Caco-2 (cell line): ENCODE results near the gene NEU2. TPM values are rescaled to one million over a fixed set of nuclear protein-coding genes. Genes with fewer than 3 reads are reported as not detected.

Source experiments
- BruUV-seq: library from RNA; stranded (reverse); fragments of 400-500 nt; replicated peaks from 2 replicates; lab custom pipeline; 2021; lab: Mats Ljungman, UMichigan
- CTCF ChIA-PET: fragments of 300-600 bp; sonication (Branson Sonifier 250); formaldehyde crosslinking; loops from one replicate; lab custom pipeline; 2022; ENCODE audit warnings: antibody characterized with exemption; lab: Charles Lee
- POLR2A ChIA-PET: fragments of 300-600 bp; sonication (Branson Sonifier 250); formaldehyde crosslinking; loops from one replicate; lab custom pipeline; 2022; ENCODE audit warnings: antibody characterized with exemption; lab: Charles Lee
- DNase-seq, 2 experiments: peaks; one replicate each; pipeline versions ENCODE4 v3.0.0 to v3.0.0-alpha.2; 2020 to 2022
- H3K27me3 ChIP-seq: replicated peaks from 2 replicates; pipeline ENCODE4 v1.6.0; 2011; ENCODE audit warnings: low read length; ENCODE audit not compliant: control insufficient read depth, insufficient read depth
- H3K36me3 ChIP-seq: 2 replicates; pipeline ENCODE4 v1.5.1; 2011; ENCODE audit warnings: low read length; ENCODE audit not compliant: control insufficient read depth, insufficient read depth
- H3K4me1 ChIP-seq: fragments of 250-450 bp; sonication (Bioruptor Pico); 2 replicates; pipeline ENCODE4 v1.5.1; 2020; ENCODE audit warnings: mild to moderate bottlenecking
- H3K4me3 ChIP-seq: 2 replicates; pipeline ENCODE4 v1.5.1; 2011; ENCODE audit warnings: low read depth, mild to moderate bottlenecking, control low read depth, low read length
- H3K9me3 ChIP-seq: fragments of 250-450 bp; sonication (Bioruptor Pico); 2 replicates; pipeline ENCODE4 v1.5.1; 2020; ENCODE audit warnings: mild to moderate bottlenecking, moderate library complexity
- H3K27ac Mint-ChIP-seq: one replicate; pipeline ENCODE4 v1.8.0; 2022; ENCODE audit warnings: mixed read lengths; ENCODE audit not compliant: unreplicated experiment
- H3K27me3 Mint-ChIP-seq: one replicate; pipeline ENCODE4 v1.8.0; 2022; ENCODE audit warnings: mixed read lengths; ENCODE audit not compliant: insufficient read depth, unreplicated experiment
- H3K36me3 Mint-ChIP-seq: one replicate; pipeline ENCODE4 v1.8.0; 2022; ENCODE audit warnings: mild to moderate bottlenecking, mixed read lengths; ENCODE audit not compliant: insufficient read depth, unreplicated experiment
- H3K4me1 Mint-ChIP-seq: one replicate; pipeline ENCODE4 v1.8.0; 2022; ENCODE audit warnings: low read depth, mixed read lengths; ENCODE audit not compliant: unreplicated experiment
- H3K4me3 Mint-ChIP-seq: one replicate; pipeline ENCODE4 v1.8.0; 2022; ENCODE audit warnings: mild to moderate bottlenecking, moderate library complexity, mixed read lengths; ENCODE audit not compliant: unreplicated experiment
- H3K9me3 Mint-ChIP-seq: one replicate; pipeline ENCODE4 v1.8.0; 2022; ENCODE audit warnings: mixed read lengths; ENCODE audit not compliant: unreplicated experiment
- intact Hi-C: fragments of 100-400 bp; cut with micrococcal nuclease; formaldehyde crosslinking; loops from one replicate; pipeline ENCODE4 v1.10.0; 2022; ENCODE audit not compliant: unreplicated experiment
- total RNA-seq: library from RNA; stranded (reverse); gene quantifications from 2 replicates; pipeline ENCODE4 v1.2.3, GENCODE V29; 2022
- TF ChIP-seq, protein P1 (sequence below), 2 experiments: fragments of 200-600 bp in 1 of 2; IDR thresholded peaks; 1 replicate in 1 of 2; 2 replicates in 1 of 2; pipeline versions ENCODE4 v1.5.1 to v1.8.0; 2011 to 2022; ENCODE audit warnings: antibody characterized with exemption in 1 of 2, control low read depth in 1 of 2, inconsistent platforms in 1 of 2, low read depth in 1 of 2, low read length in 1 of 2, mild to moderate bottlenecking in 1 of 2, moderate library complexity in 1 of 2; ENCODE audit not compliant: insufficient read depth in 1 of 2, severe bottlenecking in 1 of 2, unreplicated experiment in 1 of 2

NEU2 gene
- total RNA-seq, 1 experiment from 2014 or later: not detected

DNA sequence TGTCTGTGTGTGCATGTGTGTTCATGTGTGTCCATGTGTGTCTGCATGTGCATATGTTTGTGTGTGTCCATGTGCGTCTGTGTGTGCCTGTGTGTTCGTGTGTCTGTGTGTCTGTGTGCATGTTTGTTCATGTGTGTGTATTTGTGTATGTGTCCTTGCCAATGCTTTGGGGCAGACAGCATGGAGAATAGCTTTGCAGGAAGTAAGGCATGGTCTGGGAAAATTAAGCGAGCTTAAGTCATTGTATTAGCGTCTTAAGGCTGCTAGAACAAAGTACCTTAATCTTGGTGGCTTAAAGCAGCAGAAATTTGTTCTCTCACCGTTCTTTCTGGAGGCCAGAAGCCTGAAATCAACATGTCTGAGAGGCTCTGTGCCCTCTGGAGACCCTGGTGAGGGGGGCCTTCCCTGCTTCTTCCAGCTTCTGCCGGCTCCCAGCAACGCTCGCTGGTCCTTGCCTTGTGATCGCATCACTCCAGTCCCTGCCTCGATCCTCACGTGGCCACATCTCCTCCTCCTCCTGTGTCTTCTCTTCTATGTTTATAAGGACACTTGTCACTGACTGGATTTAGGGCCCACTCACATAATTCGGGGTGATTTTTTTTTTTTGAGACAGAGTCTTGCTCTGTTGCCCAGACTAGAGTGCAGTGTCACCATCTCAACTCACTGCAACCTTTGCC, 3.8 kb downstream of the NEU2 start:
- H3K4me1 Mint-ChIP-seq: no peaks in the 10 kb centered on the region
- Histone ChIP-seq H3K27me3 (no peaks in the 10 kb centered on the region), H3K9me3 (no peaks in the 10 kb centered on the region), H3K36me3 (no peaks in the 10 kb centered on the region), H3K4me3 (no peak overlapping the region), H3K4me1 (no peaks in the 10 kb centered on the region)
- no peaks in the 10 kb centered on the region for H3K9me3 Mint-ChIP-seq
- DNase-seq: no peak
- H3K27ac Mint-ChIP-seq: no peak overlapping the region
- POLR2A ChIA-PET: no interaction called here
- intact Hi-C loops: no loop called here
- no peaks in the 10 kb centered on the region for H3K27me3 Mint-ChIP-seq
- TF ChIP-seq, protein P1, sequence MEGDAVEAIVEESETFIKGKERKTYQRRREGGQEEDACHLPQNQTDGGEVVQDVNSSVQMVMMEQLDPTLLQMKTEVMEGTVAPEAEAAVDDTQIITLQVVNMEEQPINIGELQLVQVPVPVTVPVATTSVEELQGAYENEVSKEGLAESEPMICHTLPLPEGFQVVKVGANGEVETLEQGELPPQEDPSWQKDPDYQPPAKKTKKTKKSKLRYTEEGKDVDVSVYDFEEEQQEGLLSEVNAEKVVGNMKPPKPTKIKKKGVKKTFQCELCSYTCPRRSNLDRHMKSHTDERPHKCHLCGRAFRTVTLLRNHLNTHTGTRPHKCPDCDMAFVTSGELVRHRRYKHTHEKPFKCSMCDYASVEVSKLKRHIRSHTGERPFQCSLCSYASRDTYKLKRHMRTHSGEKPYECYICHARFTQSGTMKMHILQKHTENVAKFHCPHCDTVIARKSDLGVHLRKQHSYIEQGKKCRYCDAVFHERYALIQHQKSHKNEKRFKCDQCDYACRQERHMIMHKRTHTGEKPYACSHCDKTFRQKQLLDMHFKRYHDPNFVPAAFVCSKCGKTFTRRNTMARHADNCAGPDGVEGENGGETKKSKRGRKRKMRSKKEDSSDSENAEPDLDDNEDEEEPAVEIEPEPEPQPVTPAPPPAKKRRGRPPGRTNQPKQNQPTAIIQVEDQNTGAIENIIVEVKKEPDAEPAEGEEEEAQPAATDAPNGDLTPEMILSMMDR (IDR thresholded peaks at IDR 0.05; ENCODE audit: insufficient read depth in 1 of 2, low read depth in 1 of 2, low read length in 1 of 2, severe bottlenecking in 1 of 2, unreplicated experiment in 1 of 2): no peak
- no peak overlapping the region for H3K4me3 Mint-ChIP-seq
- CTCF ChIA-PET: no interaction called here
- no TSS peak for BruUV-seq
- H3K36me3 Mint-ChIP-seq: no peaks in the 10 kb centered on the region

DNA sequence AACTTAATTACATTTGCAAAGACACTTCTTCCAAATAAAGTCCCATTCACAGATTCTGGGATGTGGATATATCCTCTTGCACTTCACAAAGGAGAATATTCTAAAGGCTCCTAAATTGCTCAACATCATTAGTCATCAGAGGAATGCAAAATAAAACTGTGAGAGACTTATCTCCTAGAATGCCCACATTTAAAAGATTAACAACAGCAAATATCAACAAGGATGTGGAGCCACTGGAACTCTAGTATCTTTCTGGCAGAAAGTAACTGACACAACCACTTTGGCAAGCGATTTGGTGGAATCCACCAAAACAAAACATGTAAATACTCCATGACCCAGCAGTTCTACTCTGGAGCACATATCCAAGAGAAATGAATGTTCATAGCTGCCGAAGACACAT, 4.6 kb downstream of the NEU2 start:
- TF ChIP-seq, protein P1 (IDR thresholded peaks at IDR 0.05; ENCODE audit: insufficient read depth in 1 of 2, low read depth in 1 of 2, low read length in 1 of 2, severe bottlenecking in 1 of 2, unreplicated experiment in 1 of 2): no peak
- H3K36me3 Mint-ChIP-seq: no peaks in the 10 kb centered on the region

DNA sequence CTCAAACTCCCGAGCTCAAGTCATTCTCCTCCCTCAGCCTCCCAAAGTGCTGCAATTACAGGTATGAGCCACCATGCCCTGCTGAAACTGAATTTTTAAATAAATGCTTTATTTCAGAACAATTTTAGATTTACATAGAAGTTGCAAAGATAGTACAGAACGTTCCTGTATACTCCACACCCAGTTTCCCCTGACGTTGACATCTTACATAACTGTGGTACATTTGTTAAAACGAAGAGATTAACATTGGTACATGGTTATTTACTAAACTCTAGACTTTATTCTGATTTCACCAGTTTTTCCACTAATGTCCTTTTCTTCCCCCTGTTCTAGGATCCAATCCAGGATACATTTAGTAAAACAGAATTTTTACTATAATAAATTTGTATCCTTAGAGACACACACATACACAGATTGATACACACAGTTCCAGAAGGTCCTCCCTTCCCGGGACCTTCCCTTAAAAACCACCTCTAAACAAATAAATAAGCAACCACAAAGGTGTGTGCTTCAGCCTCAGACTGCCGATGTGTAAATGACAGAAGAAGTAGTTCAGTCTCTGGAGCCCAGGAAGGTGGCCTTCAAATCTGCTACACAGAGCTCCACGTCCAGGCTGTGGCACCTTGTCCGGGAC, 6.9 kb downstream of the NEU2 start:
- no peak for DNase-seq
- H3K4me1 Mint-ChIP-seq: no peaks in the 10 kb centered on the region
- Histone ChIP-seq H3K4me1 (no peaks in the 10 kb centered on the region), H3K27me3 (no peaks in the 10 kb centered on the region), H3K9me3 (no peaks in the 10 kb centered on the region), H3K36me3 (no peaks in the 10 kb centered on the region), H3K4me3 (no peak overlapping the region)
- H3K9me3 Mint-ChIP-seq: no peaks in the 10 kb centered on the region
- H3K27me3 Mint-ChIP-seq: peaks cover 3% of the 10 kb centered on the region
- H3K27ac Mint-ChIP-seq: no peak overlapping the region
- TF ChIP-seq, protein P1 (IDR thresholded peaks at IDR 0.05; ENCODE audit: insufficient read depth in 1 of 2, low read depth in 1 of 2, low read length in 1 of 2, severe bottlenecking in 1 of 2, unreplicated experiment in 1 of 2): no peak
- CTCF ChIA-PET: no interaction called here
- BruUV-seq: no TSS peak
- H3K36me3 Mint-ChIP-seq: no peaks in the 10 kb centered on the region
- intact Hi-C loops: no loop called here
- POLR2A ChIA-PET: no interaction called here
- no peak overlapping the region for H3K4me3 Mint-ChIP-seq

More for the DNA sequence above, 4.6 kb downstream of the NEU2 start:
- H3K27me3 Mint-ChIP-seq: no peaks in the 10 kb centered on the region
- intact Hi-C loops: no loop called here
- H3K4me1 Mint-ChIP-seq: no peaks in the 10 kb centered on the region
- no peak overlapping the region for H3K4me3 ChIP-seq
- no peaks in the 10 kb centered on the region for H3K9me3 ChIP-seq
- H3K4me3 Mint-ChIP-seq: no peak overlapping the region
- ChIA-PET CTCF (interaction anchor here (0.6 kb wide), 1 partner anchor 95 kb away, joined by 5 read pairs; no protein-coding TSS in a partner anchor), POLR2A (no interaction called here)
- no peak for DNase-seq
- no peaks in the 10 kb centered on the region for H3K4me1 ChIP-seq
- H3K27me3 ChIP-seq: no peaks in the 10 kb centered on the region
- no peaks in the 10 kb centered on the region for H3K36me3 ChIP-seq
- no peaks in the 10 kb centered on the region for H3K9me3 Mint-ChIP-seq
- no peak overlapping the region for H3K27ac Mint-ChIP-seq
- no TSS peak for BruUV-seq
